Measurements from ENCODE around the gene AEBP1. TPM values are rescaled to one million over a fixed set of nuclear protein-coding genes. Genes with fewer than 3 reads are reported as not detected.
A peak's percentile ranks its signal among the peaks of the same experiment; 100 is the strongest.

Gene AEBP1
- total RNA-seq (2014; rRNA removed; shearing (Covaris generic); ENCODE audit: low replicate concordance): 5.9 TPM in 1 of 2 replicates, not detected in the other

GRCh38 chr7:44103923-44104859 is at the start of gene AEBP1:
AEBP1 (plus strand) TSS chr7:44104345; CDS start chr7:44104666, 321 bp downstream.
- Histone ChIP-seq H3K9me3 (ENCODE audit: low read length) (no peaks in the 10 kb centered on the region), H3K79me2 (ENCODE audit: low read length) (no peaks in the 10 kb centered on the region), H3K27ac (ENCODE audit: low read length) (no peak within 1 kb of the TSS), H3K4me2 (ENCODE audit: low read depth, low read length, poor library complexity, severe bottlenecking) (no peak within 1 kb of the TSS), H3K9ac (ENCODE audit: low read length) (no peak within 1 kb of the TSS), H2AFZ (ENCODE audit: low read length) (no peak within 1 kb of the TSS), H3K9me2 (replicated peaks; ENCODE audit: insufficient read depth, low read length) (no peaks in the 10 kb centered on the region), H4K20me1 (ENCODE audit: insufficient read depth, low read depth, low read length) (no peaks in the 10 kb centered on the region), H3K4me3 (ENCODE audit: low read length) (no peak within 1 kb of the TSS), H3K36me3 (ENCODE audit: insufficient read depth, low read length) (no peaks in the 10 kb centered on the region), H3K27me3 (ENCODE audit: low read length) (no peaks in the 10 kb centered on the region), H3K4me1 (ENCODE audit: low read length) (peaks cover 23% of the 10 kb centered on the region)
- DNase-seq: no peak

- Histone ChIP-seq H4K20me1 (ENCODE audit: insufficient read depth, low read depth, low read length) (no peaks in the 10 kb centered on the region), H3K27me3 (ENCODE audit: low read length) (no peaks in the 10 kb centered on the region), H3K9me2 (replicated peaks; ENCODE audit: insufficient read depth, low read length) (no peaks in the 10 kb centered on the region), H3K36me3 (ENCODE audit: insufficient read depth, low read length) (peaks cover 40% of the 10 kb centered on the region), H2AFZ (ENCODE audit: low read length) (no peak overlapping the region), H3K27ac (ENCODE audit: low read length) (peak overlapping the region; percentile 99), H3K79me2 (ENCODE audit: low read length) (peaks cover 8% of the 10 kb centered on the region; the same call in 1 of the 2 replicates), H3K4me3 (ENCODE audit: low read length) (no peak overlapping the region), H3K4me2 (ENCODE audit: low read depth, low read length, poor library complexity, severe bottlenecking) (peak overlapping the region; percentile 78), H3K9me3 (ENCODE audit: low read length) (no peaks in the 10 kb centered on the region), H3K4me1 (ENCODE audit: low read length) (peaks cover 67% of the 10 kb centered on the region), H3K9ac (ENCODE audit: low read length) (no peak overlapping the region)
- DNase-seq: no peak
These were observed 47.5 kb upstream of the AEBP1 start for GRCh38 chr7:44056681-44057080.

- Histone ChIP-seq H3K27me3 (ENCODE audit: low read length) (no peaks in the 10 kb centered on the region), H3K27ac (ENCODE audit: low read length) (peak overlapping the region; percentile 99), H3K9me2 (replicated peaks; ENCODE audit: insufficient read depth, low read length) (no peaks in the 10 kb centered on the region), H2AFZ (ENCODE audit: low read length) (no peak overlapping the region), H3K36me3 (ENCODE audit: insufficient read depth, low read length) (peaks cover 43% of the 10 kb centered on the region), H3K79me2 (ENCODE audit: low read length) (0 out of 2 replicates have a peak, but pooled peaks cover 8% of the 10 kb centered on the region), H3K9me3 (ENCODE audit: low read length) (no peaks in the 10 kb centered on the region), H3K4me1 (ENCODE audit: low read length) (peaks cover 67% of the 10 kb centered on the region), H3K4me3 (ENCODE audit: low read length) (peak overlapping the region; percentile 58; the same call in 1 of the 2 replicates), H3K4me2 (ENCODE audit: low read depth, low read length, poor library complexity, severe bottlenecking) (peak overlapping the region; percentile 78), H4K20me1 (ENCODE audit: insufficient read depth, low read depth, low read length) (no peaks in the 10 kb centered on the region), H3K9ac (ENCODE audit: low read length) (peak overlapping the region; percentile 82)
- DNase-seq: no peak
These were observed 46.8 kb upstream of the AEBP1 start for GRCh38 chr7:44057181-44057848.

GRCh38 chr7:44057849-44058758 is 46.0 kb upstream of the AEBP1 start:
- peak overlapping the region; percentile 99 for H3K27ac ChIP-seq (ENCODE audit: low read length)

GRCh38 chr7:44058759-44059218 is 45.4 kb upstream of the AEBP1 start:
- Histone ChIP-seq H3K4me3 (ENCODE audit: low read length) (peak overlapping the region; percentile 58), H3K27me3 (ENCODE audit: low read length) (no peaks in the 10 kb centered on the region), H3K79me2 (ENCODE audit: low read length) (0 out of 2 replicates have a peak, but pooled peaks cover 4% of the 10 kb centered on the region), H3K27ac (ENCODE audit: low read length) (peak overlapping the region; percentile 99), H3K9me3 (ENCODE audit: low read length) (no peaks in the 10 kb centered on the region), H3K9me2 (replicated peaks; ENCODE audit: insufficient read depth, low read length) (no peaks in the 10 kb centered on the region), H3K36me3 (ENCODE audit: insufficient read depth, low read length) (peaks cover 45% of the 10 kb centered on the region), H4K20me1 (ENCODE audit: insufficient read depth, low read depth, low read length) (no peaks in the 10 kb centered on the region), H3K4me2 (ENCODE audit: low read depth, low read length, poor library complexity, severe bottlenecking) (peak overlapping the region; percentile 78), H3K9ac (ENCODE audit: low read length) (peak overlapping the region; percentile 82), H3K4me1 (ENCODE audit: low read length) (peaks cover 71% of the 10 kb centered on the region), H2AFZ (ENCODE audit: low read length) (no peak overlapping the region)
- no peak for DNase-seq

More at GRCh38 chr7:44057849-44058758, 46.0 kb upstream of the AEBP1 start:
- H3K27me3 ChIP-seq (ENCODE audit: low read length): no peaks in the 10 kb centered on the region
- no peak overlapping the region for H2AFZ ChIP-seq (ENCODE audit: low read length)
- H3K9me3 ChIP-seq (ENCODE audit: low read length): no peaks in the 10 kb centered on the region
- H3K4me3 ChIP-seq (ENCODE audit: low read length): peak overlapping the region; percentile 58
- peak; percentile 90 for DNase-seq
- peak overlapping the region; percentile 78 for H3K4me2 ChIP-seq (ENCODE audit: low read depth, low read length, poor library complexity, severe bottlenecking)
- H3K9ac ChIP-seq (ENCODE audit: low read length): peak overlapping the region; percentile 82
- H3K79me2 ChIP-seq (ENCODE audit: low read length): 0 out of 2 replicates have a peak, but pooled peaks cover 4% of the 10 kb centered on the region
- no peaks in the 10 kb centered on the region for H4K20me1 ChIP-seq (ENCODE audit: insufficient read depth, low read depth, low read length)
- peaks cover 49% of the 10 kb centered on the region for H3K36me3 ChIP-seq (ENCODE audit: insufficient read depth, low read length)
- H3K9me2 ChIP-seq (replicated peaks; ENCODE audit: insufficient read depth, low read length): no peaks in the 10 kb centered on the region
- peaks cover 67% of the 10 kb centered on the region for H3K4me1 ChIP-seq (ENCODE audit: low read length)

GRCh38 chr7:44059219-44060090 is 44.7 kb upstream of the AEBP1 start:
- Histone ChIP-seq H3K9me3 (ENCODE audit: low read length) (no peaks in the 10 kb centered on the region), H3K9me2 (replicated peaks; ENCODE audit: insufficient read depth, low read length) (no peaks in the 10 kb centered on the region), H3K36me3 (ENCODE audit: insufficient read depth, low read length) (peaks cover 44% of the 10 kb centered on the region), H3K79me2 (ENCODE audit: low read length) (0 out of 2 replicates have a peak, but pooled peaks cover 4% of the 10 kb centered on the region), H3K27ac (ENCODE audit: low read length) (peak overlapping the region; percentile 99), H3K4me3 (ENCODE audit: low read length) (peak overlapping the region; percentile 58), H2AFZ (ENCODE audit: low read length) (no peak overlapping the region), H3K4me1 (ENCODE audit: low read length) (peaks cover 71% of the 10 kb centered on the region), H4K20me1 (ENCODE audit: insufficient read depth, low read depth, low read length) (no peaks in the 10 kb centered on the region), H3K27me3 (ENCODE audit: low read length) (no peaks in the 10 kb centered on the region), H3K4me2 (ENCODE audit: low read depth, low read length, poor library complexity, severe bottlenecking) (peak overlapping the region; percentile 78), H3K9ac (ENCODE audit: low read length) (peak overlapping the region; percentile 82)
- DNase-seq: peak; percentile 94

All from Karpas-422 (cell line).